NCI-H1048 (cell line): ENCODE results near the gene P2RX6.
"Not testable (repeated sequence)": the region's sequence is repeated elsewhere in the genome, so short reads cannot be mapped to it uniquely, and the experiment has no call there.

Experiments
- DNase-seq: peaks from one replicate; lab custom pipeline; 2025; lab: John Stamatoyannopoulos, UW

The P2RX6 gene

GRCh38 chr22:21052715-21053459, 37.9 kb downstream of the P2RX6 start:
- DNase-seq, result no peak

DNA sequence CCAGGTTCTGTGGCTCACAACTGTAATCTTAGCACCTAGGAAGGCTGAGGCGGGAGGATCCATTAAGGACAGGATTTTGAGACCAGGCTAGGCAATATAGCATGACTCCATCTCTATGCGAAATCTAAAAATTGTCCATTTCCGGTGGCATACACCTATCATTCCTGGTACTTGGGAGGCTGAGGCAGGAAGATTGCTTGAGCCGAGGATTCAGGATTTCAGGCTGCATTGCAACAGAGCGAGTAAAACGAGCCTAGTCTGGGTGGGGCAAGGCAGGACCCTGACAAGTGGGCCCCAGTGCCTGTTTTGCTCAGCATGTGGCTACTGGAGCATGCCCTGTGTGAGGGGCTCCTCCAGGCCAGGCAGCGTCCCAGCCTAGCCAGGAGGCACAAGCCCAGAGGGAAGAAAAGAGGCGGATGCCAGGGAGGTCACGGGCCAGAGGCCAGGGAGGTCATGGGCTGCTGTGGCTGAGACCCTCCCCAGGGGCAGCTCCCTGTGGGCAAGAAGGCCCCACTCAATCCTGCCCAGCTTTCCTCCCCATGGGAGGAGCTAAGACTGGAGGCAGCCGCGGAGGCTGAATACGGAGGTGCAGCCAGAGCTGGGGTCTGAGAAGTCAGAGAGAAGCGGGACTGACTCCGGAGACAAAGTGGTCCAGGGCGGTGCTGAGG, 39.2 kb downstream of the P2RX6 start:
- DNase-seq, result no peak

DNA sequence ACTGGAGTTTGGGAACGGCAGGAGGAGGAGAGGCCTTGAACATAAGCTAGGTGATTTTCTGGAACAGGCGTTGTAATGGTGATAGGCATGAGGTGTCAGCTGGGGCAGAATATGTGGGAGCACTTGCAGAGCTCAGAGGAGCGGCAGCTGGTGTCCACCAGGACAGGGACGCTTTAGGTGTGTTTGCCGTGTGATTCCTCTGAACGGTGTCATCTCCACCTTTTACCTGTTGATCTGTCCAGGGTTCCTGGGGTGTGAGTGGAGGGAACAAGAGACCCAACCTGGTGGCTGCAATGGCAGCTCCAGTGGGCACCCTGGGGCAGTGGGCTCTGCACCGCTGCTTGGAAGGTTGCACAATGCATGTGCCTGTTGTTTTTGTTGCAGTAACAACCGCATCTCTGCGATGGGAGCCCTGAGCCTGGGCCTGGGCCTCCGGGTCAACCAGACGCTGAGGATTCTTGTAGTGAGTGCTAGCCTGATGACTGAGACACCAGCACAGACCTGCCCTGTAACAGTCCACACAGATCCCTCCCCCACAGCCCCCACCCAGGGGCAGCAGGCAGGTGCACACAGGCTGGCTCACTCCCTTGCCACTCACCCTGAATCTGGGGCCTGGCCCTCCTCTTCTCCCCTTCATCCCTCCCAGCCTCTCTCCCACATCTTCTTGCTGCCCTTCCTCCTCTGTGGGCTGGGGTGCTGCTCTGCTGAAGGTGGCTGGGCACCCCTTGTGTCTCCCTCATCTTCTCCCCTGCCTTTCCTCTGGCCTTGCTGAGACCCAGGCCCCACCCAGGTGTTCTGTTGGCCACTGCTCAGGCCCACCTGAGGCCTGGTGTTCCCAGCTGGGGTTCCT, 40.0 kb downstream of the P2RX6 start:
- DNase-seq, result no peak

- DNase-seq, result no peak
Observed at GRCh38 chr22:21055564-21055834, 40.5 kb downstream of the P2RX6 start.

DNA sequence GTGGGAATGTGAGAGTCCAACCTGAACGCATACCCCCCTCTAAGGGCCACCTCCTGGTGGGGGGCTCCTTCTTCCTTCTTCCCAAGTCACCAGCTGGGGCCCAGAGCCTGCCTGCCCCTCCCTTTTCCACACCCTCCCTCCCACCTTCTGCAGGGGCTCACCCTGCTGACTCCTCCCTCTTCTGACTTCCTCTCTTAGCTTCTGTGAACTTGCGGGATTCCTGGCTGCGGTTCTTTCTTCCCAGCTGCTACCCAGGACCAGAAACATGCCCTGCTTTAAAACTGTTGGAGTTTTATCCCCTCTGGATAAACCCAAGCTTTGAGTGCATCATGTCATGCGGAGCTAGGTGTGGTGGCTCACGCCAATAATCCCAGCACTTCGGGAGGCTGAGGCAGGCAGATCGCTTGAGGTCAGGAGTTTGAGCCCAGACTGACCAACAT, 40.9 kb downstream of the P2RX6 start:
- no peak for DNase-seq

GRCh38 chr22:21060363-21060762, 45.4 kb downstream of the P2RX6 start:
- not testable (repeated sequence) for DNase-seq

DNA sequence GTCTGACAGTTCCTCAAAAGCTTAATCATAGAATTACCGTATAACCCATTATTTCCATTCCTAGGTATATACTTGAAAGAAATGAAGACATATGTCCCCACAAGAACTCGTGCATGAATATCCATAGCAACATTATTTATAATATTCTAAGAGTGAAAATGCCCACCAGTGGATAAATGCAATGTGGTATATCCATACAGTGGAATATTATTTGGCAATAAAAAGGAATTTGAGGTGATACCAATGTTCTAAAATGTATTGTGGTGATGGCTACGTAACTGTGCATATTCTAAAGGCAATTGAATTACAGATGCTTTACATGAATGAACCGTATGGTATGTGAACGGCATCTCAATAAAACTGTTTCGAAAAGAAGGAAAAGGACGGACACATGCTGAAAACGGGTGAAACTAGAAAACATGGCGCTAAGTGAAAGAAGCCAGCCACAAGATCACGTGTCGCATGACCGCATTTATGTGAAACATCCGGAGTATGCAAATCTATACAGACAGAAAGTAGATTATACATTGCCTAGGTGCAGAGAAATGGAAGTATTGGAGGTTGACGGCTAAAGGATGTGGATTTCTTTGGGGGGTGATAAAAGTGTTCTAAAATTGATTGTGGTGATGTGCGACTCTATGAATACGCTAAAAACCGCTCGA, 46.8 kb downstream of the P2RX6 start:
- not testable (repeated sequence) for DNase-seq

GRCh38 chr22:21064425-21064824, 49.5 kb downstream of the P2RX6 start:
- DNase-seq, result not testable (repeated sequence)

GRCh38 chr22:21064917-21065864, 50.2 kb downstream of the P2RX6 start:
- no peak for DNase-seq

DNA sequence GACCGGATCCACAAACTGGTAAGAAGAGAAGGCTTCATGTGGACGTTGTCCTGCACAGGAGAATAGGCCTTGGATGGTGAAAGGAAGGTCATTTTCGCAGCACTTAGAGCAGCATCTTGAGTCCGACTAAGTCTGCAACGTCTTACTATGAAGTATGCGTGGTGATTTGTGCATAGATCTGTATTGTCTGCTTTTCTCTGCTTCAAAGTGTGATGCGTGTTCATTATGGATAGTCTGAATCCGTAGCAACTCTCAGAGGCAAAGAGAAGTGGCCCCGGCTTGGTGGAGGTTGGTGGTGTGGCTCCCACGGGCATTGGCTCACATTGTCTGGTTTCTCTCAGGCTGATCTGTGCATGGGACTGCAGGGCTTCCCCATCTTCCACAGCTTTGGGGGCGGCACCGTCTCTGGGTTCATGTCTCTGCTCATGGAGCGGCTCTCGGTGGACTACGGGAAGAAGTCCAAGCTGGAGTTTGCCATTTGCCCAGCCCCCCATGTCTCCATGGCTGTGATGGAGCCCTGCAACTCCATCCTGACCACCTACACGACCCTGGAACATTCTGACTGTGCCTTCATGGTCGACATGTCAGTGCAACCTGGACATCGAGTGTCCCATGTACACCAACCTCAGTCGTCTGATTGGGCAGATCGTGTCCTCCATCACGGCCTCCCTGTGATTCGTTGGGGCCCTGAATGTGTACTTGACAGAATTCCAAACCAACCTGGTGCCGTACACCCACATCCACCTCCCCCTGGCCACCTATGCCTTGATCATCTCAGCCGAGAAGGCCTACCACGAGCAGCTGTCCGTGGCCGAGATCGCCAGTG, 52.3 kb downstream of the P2RX6 start:
- DNase-seq, result no peak

DNA sequence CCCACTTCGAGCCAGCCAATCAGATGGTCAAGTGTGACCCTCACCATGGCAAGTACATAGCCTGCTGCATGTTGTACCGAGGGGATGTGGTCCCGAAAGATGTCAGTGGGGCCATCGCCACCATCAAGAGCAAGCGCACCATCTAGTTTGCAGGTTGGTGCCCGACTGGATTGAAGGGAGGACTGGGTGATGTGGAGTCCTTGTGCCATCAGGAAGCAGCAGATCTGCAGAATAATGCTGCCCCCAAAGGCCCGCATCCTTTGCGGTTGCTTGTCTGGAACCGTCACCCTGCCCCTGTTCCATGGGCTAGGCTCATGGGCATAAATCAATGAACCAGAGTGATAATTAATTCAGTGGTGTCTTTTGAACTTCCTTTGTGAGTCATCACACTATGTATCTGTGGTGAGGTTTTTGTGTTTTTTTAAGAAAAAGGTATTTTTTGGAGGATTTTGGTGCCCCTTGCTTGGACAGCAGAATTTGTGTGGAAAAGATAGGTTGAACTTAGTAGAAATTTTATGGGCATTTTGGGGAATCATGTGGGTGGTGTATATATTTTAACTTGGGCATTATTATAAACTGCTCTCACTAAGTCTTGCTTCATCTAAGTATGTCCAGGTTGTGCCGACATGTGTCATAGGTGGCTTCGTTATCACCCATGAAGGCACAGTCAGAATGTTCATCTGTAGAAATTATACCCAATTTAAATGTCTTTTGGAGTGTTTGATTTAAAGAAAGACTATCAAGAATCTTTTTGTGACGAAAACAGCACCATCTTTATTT, 53.1 kb downstream of the P2RX6 start:
- no peak for DNase-seq

DNA sequence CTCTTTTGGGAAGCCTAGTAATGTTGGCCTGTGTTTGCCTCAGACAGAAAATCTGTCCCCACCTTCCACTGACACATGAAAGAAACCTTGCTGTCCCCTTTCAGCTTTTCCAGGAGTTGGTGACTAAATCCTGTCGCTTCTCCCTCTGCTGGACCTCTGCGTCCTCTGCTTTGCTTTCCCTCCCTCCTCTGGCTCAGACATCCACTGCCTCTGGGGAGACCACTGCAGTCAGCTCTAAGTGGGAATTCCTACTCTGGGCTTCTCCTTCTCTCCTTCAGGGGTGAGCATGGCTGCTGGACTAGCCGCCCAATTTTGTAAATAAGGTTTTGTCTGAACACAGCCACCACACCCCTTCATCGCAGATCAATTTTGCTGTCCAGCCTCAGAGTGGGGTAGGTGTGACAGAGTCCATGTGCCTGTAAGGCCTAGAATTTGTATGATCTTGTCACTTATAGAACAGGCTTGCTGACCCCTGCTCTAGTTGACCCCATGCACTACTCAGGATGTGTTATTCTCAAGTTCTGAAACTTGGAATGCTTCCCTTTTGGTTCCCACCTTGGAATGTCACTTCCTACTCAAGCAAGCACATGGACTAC, 53.8 kb downstream of the P2RX6 start:
- no peak for DNase-seq

DNA sequence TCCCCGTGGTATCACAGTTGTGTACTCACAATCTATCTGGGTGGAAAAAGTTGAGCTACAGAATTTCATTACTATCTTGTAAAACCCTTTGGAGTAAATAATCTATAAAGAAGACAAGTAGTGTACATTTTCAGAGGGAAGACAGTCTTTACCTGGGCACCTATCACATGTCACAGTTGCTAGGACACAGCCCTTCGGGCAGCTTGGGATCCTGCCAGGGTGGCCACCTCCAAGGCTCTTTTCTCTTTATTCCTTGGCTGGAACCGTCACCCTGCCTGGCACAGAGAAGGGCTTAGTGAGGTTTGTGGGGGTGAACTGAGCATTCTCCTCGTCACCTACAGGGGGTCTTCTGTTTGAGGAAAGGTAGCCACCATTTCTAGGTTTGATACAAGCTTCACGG, 54.4 kb downstream of the P2RX6 start:
- no peak for DNase-seq

GRCh38 chr22:21070690-21071615, 56.0 kb downstream of the P2RX6 start:
- DNase-seq, result no peak

DNA sequence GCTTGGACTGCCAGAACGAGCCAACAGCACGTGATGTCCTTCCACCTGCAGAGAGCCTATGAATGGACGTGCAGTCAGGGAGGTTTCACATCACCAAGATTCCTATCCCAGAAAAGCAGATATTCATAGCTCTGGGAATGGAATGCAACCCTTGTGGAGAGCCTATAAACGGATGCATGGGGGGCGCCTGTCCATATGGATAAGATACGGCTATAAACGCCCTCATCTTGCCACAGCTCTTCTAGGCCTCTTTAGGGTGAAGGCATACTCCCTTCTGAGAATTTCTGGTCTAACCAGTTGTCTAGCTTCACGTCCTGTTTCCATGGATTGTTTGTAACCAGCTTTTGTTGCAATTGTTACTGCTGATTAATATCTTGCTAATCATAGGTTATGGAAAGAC, 56.8 kb downstream of the P2RX6 start:
- DNase-seq, result not testable (repeated sequence)

- no peak for DNase-seq
Observed at GRCh38 chr22:21073023-21073422, 58.1 kb downstream of the P2RX6 start.

- DNase-seq, result no peak
Observed at GRCh38 chr22:21073482-21073881, 58.5 kb downstream of the P2RX6 start.

- DNase-seq, result no peak
Observed at GRCh38 chr22:21074102-21074715, 59.2 kb downstream of the P2RX6 start.
